ENCODE measurements around the gene TAS1R3.

DNA sequence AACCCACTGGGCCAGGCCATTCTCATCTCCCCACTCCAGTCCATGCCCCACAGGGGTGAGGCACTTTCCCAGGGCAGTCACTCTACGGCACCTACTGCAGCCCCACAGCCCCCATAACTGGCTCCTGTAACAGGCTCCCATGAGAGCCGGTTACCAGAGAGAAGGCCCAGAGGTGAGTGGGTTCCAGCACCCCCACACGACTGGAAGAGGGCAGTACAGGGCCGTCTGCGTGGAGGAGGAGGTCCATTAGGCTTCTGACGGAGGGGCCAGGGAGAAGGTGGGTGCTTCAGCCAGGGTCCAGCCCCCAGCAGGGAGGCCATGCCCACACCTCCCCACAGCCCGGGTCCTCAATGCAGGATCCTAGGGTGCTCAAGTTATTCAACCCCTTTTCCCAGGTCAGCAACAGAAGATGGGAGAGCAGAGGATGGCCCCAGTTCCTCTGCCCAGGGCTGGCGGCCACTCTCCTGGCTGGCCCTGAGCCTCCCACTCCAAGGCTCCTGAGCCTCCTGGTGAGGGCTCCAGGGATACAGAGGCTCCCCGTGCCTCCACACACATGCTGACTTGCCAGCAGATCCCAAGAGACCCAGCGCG, 24.9 kb upstream of the TAS1R3 start:
- TF ChIP-seq TAF1 (IDR thresholded peaks at IDR 0.05; ENCODE audit: borderline replicate concordance, insufficient read depth, low read length) (no peak), FOXP2 (optimal IDR thresholded peaks at IDR 0.05; ENCODE audit: borderline replicate concordance, extremely low read depth, extremely low read length, insufficient read depth) (no peak), POLR2AphosphoS5 (IDR thresholded peaks at IDR 0.05; ENCODE audit: low read depth, low read length) (no peak), SIN3A (IDR thresholded peaks at IDR 0.05; ENCODE audit: borderline replicate concordance, insufficient read depth, low read length) (no peak)
- TF ChIP-seq, protein P1, sequence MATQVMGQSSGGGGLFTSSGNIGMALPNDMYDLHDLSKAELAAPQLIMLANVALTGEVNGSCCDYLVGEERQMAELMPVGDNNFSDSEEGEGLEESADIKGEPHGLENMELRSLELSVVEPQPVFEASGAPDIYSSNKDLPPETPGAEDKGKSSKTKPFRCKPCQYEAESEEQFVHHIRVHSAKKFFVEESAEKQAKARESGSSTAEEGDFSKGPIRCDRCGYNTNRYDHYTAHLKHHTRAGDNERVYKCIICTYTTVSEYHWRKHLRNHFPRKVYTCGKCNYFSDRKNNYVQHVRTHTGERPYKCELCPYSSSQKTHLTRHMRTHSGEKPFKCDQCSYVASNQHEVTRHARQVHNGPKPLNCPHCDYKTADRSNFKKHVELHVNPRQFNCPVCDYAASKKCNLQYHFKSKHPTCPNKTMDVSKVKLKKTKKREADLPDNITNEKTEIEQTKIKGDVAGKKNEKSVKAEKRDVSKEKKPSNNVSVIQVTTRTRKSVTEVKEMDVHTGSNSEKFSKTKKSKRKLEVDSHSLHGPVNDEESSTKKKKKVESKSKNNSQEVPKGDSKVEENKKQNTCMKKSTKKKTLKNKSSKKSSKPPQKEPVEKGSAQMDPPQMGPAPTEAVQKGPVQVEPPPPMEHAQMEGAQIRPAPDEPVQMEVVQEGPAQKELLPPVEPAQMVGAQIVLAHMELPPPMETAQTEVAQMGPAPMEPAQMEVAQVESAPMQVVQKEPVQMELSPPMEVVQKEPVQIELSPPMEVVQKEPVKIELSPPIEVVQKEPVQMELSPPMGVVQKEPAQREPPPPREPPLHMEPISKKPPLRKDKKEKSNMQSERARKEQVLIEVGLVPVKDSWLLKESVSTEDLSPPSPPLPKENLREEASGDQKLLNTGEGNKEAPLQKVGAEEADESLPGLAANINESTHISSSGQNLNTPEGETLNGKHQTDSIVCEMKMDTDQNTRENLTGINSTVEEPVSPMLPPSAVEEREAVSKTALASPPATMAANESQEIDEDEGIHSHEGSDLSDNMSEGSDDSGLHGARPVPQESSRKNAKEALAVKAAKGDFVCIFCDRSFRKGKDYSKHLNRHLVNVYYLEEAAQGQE (IDR thresholded peaks at IDR 0.05; ENCODE audit: insufficient read depth in 1 of 2, low read depth in 2 of 2, low read length in 2 of 2) = no peak

All from PFSK-1 (cell line).